Neural crest cell (in vitro differentiated cells): Measurements from ENCODE around the gene ZBTB40. TPM values are rescaled to one million over a fixed set of nuclear protein-coding genes. Genes with fewer than 3 reads are reported as not detected.

Experiments
- DNase-seq: peaks from one replicate; pipeline ENCODE4 v3.0.0; 2021; ENCODE audit warnings: low read depth, mixed read lengths, low spot score
- H3K27ac Mint-ChIP-seq: one replicate; pipeline ENCODE4 v1.8.0; 2021; ENCODE audit warnings: mild to moderate bottlenecking, mixed read lengths; ENCODE audit not compliant: unreplicated experiment
- H3K27me3 Mint-ChIP-seq: 2 replicates; pipeline ENCODE4 v1.8.0; 2021; ENCODE audit warnings: low read depth, mild to moderate bottlenecking, mixed read lengths
- H3K36me3 Mint-ChIP-seq: 2 replicates; pipeline ENCODE4 v1.8.0; 2021; ENCODE audit warnings: low read depth, mild to moderate bottlenecking, mixed read lengths
- H3K4me1 Mint-ChIP-seq: 2 replicates; pipeline ENCODE4 v1.8.0; 2021; ENCODE audit warnings: mixed read lengths
- H3K4me3 Mint-ChIP-seq: one replicate; pipeline ENCODE4 v1.8.0; 2021; ENCODE audit warnings: mild to moderate bottlenecking, mixed read lengths
- H3K9me3 Mint-ChIP-seq: 2 replicates; pipeline ENCODE4 v1.8.0; 2021; ENCODE audit warnings: mixed read lengths
- CTCF ChIP-seq: fragments of 200-600 bp; sonication (generic); conservative IDR thresholded peaks from 2 replicates; pipeline ENCODE4 v1.5.0; 2021; ENCODE audit warnings: antibody characterized with exemption, mild to moderate bottlenecking
- total RNA-seq: library from RNA; stranded (reverse); gene quantifications from 2 replicates; pipeline ENCODE4 v1.2.1, GENCODE V29; 2021

ZBTB40 gene
- total RNA-seq, 1 donor from 2014 or later: 31.8 TPM

GRCh38 chr1:22509815-22510214, 58.2 kb downstream of the ZBTB40 start:
- no peak for DNase-seq
- H3K4me3 Mint-ChIP-seq: no peak overlapping the region
- peaks cover 3% of the 10 kb centered on the region for H3K36me3 Mint-ChIP-seq
- no peak overlapping the region for H3K27ac Mint-ChIP-seq
- H3K4me1 Mint-ChIP-seq: no peaks in the 10 kb centered on the region
- no peaks in the 10 kb centered on the region for H3K9me3 Mint-ChIP-seq
- TF ChIP-seq CTCF: no peak
- no peaks in the 10 kb centered on the region for H3K27me3 Mint-ChIP-seq

- no peak overlapping the region for H3K27ac Mint-ChIP-seq
- no peaks in the 10 kb centered on the region for H3K9me3 Mint-ChIP-seq
- no peak overlapping the region for H3K4me3 Mint-ChIP-seq
- H3K4me1 Mint-ChIP-seq: no peaks in the 10 kb centered on the region
- H3K36me3 Mint-ChIP-seq: peaks cover 17% of the 10 kb centered on the region
- DNase-seq: no peak
- no peak for TF ChIP-seq CTCF
- no peaks in the 10 kb centered on the region for H3K27me3 Mint-ChIP-seq
These were observed 61.2 kb downstream of the ZBTB40 start for GRCh38 chr1:22512873-22513272.

- Mint-ChIP-seq H3K9me3 (no peaks in the 10 kb centered on the region), H3K27me3 (no peaks in the 10 kb centered on the region), H3K27ac (no peak overlapping the region), H3K4me1 (no peaks in the 10 kb centered on the region), H3K4me3 (no peak overlapping the region), H3K36me3 (peaks cover 17% of the 10 kb centered on the region)
- no peak for TF ChIP-seq CTCF
- DNase-seq: no peak
These were observed 65.4 kb downstream of the ZBTB40 start for GRCh38 chr1:22516906-22517571.

- no peak for DNase-seq
- Mint-ChIP-seq H3K4me1 (no peaks in the 10 kb centered on the region), H3K27me3 (no peaks in the 10 kb centered on the region), H3K9me3 (no peaks in the 10 kb centered on the region), H3K36me3 (peaks cover 17% of the 10 kb centered on the region), H3K4me3 (no peak overlapping the region), H3K27ac (no peak overlapping the region)
- TF ChIP-seq CTCF: no peak
These were observed 66.3 kb downstream of the ZBTB40 start for GRCh38 chr1:22517956-22518355.

GRCh38 chr1:22518379-22518778, 66.7 kb downstream of the ZBTB40 start:
- no peak for DNase-seq
- Mint-ChIP-seq H3K27ac (no peak overlapping the region), H3K36me3 (peaks cover 17% of the 10 kb centered on the region), H3K9me3 (no peaks in the 10 kb centered on the region), H3K4me1 (no peaks in the 10 kb centered on the region), H3K4me3 (no peak overlapping the region), H3K27me3 (no peaks in the 10 kb centered on the region)
- no peak for TF ChIP-seq CTCF
